HepG2 (cell line): Measurements from ENCODE around the gene NKD1. TPM values are rescaled to one million over a fixed set of nuclear protein-coding genes. Genes with fewer than 3 reads are reported as not detected.
A peak's percentile ranks its signal among the peaks of the same experiment; 100 is the strongest.

ENCODE experiments used
- AHR ChIP-seq: IDR thresholded peaks from 2 replicates; pipeline ENCODE4 v1.6.1; 2018; ENCODE audit warnings: missing genetic modification reagents, missing compliant biosample characterization
- ARNT2 ChIP-seq: sonication (generic); formaldehyde crosslinking; IDR thresholded peaks from 2 replicates; pipeline ENCODE4 v1.8.0; 2022; ENCODE audit warnings: mild to moderate bottlenecking, low read depth, missing genetic modification reagents, moderate library complexity
- ATF4 ChIP-seq, 2 experiments: fragments of 450-650 bp in 1 of 2; sonication (generic) in 1 of 2; formaldehyde crosslinking; IDR thresholded peaks; 2 replicates each; pipeline versions ENCODE4 v1.5.0 to v1.8.0; 2020 to 2022; ENCODE audit warnings: mild to moderate bottlenecking in 1 of 2, missing genetic modification reagents in 1 of 2
- BORCS8-MEF2B ChIP-seq: sonication (generic); formaldehyde crosslinking; IDR thresholded peaks from 2 replicates; pipeline ENCODE4 v1.8.0; 2022; ENCODE audit warnings: mild to moderate bottlenecking, missing genetic modification reagents
- CBX1 ChIP-seq: IDR thresholded peaks from one replicate; pipeline ENCODE4 v1.6.1; 2016; ENCODE audit warnings: antibody characterized with exemption, low read depth
- CC2D1A ChIP-seq: sonication (generic); formaldehyde crosslinking; IDR thresholded peaks from 2 replicates; pipeline ENCODE4 v1.8.1; 2023; ENCODE audit warnings: mild to moderate bottlenecking, missing genetic modification reagents
- CEBPG ChIP-seq: IDR thresholded peaks from 2 replicates; pipeline ENCODE4 v1.6.1; 2016
- LBX2 ChIP-seq: sonication (generic); formaldehyde crosslinking; IDR thresholded peaks from 2 replicates; pipeline ENCODE4 v1.5.0; 2020; ENCODE audit warnings: missing genetic modification reagents, mild to moderate bottlenecking, borderline replicate concordance
- RBM39 ChIP-seq: fragments of 200-400 bp; formaldehyde crosslinking; IDR thresholded peaks from one replicate; pipeline ENCODE4 v1.6.1; 2018; ENCODE audit warnings: antibody characterized with exemption, mild to moderate bottlenecking, low read depth, low read length; ENCODE audit not compliant: poor library complexity, severe bottlenecking
- ZBTB40 ChIP-seq, 2 experiments: fragments of 450-650 bp in 1 of 2; sonication (generic) in 1 of 2; formaldehyde crosslinking in 1 of 2; IDR thresholded peaks; 2 replicates each; pipeline versions ENCODE4 v1.6.1 to v1.8.0; 2016 to 2022; ENCODE audit warnings: antibody characterized with exemption in 1 of 2, mild to moderate bottlenecking in 1 of 2, missing genetic modification reagents in 1 of 2
- ZNF3 ChIP-seq: IDR thresholded peaks from 2 replicates; pipeline ENCODE4 v1.7.0; 2017; ENCODE audit warnings: inconsistent platforms
- ZNF350 ChIP-seq: sonication (generic); formaldehyde crosslinking; IDR thresholded peaks from 2 replicates; pipeline ENCODE4 v1.4.0; 2020; ENCODE audit warnings: mild to moderate bottlenecking, low read depth, missing genetic modification reagents, borderline replicate concordance
- ZNF589 ChIP-seq: sonication (generic); formaldehyde crosslinking; conservative IDR thresholded peaks from 2 replicates; pipeline ENCODE4 v1.8.0; 2022; ENCODE audit warnings: mild to moderate bottlenecking, moderate library complexity, missing genetic modification reagents
- ZNF766 ChIP-seq: sonication (generic); formaldehyde crosslinking; IDR thresholded peaks from 2 replicates; pipeline ENCODE4 v1.5.0; 2020; ENCODE audit warnings: missing genetic modification reagents, borderline replicate concordance
- polyA plus RNA-seq, 8 experiments: library from polyadenylated mRNA; depleted of rRNA in 3 of 8; stranded (reverse) in 7 of 8; unstranded in 1 of 8; fragments of >200 nt; fragmentation: Illumina TruSeq in 4 of 8; extraction: Trizol in 4 of 8; gene quantifications; 2 replicates each; pipeline versions ENCODE4 v1.2.1 to v1.2.3, GENCODE V29; 2011 to 2016; ENCODE audit warnings: low read depth in 4 of 8, missing spikeins in 1 of 8, mixed read lengths in 1 of 8; ENCODE audit not compliant: insufficient read depth in 1 of 8
- total RNA-seq, 5 experiments: library from RNA; depleted of rRNA; stranded (reverse); fragments of >200 nt; fragmentation: Illumina TruSeq; extraction: Trizol; gene quantifications; 2 replicates each; pipeline ENCODE4 v1.2.3, GENCODE V29; 2016; ENCODE audit warnings: low read depth in 1 of 5
- TF ChIP-seq, protein P1 (sequence below): sonication (generic); formaldehyde crosslinking; IDR thresholded peaks from 2 replicates; pipeline ENCODE4 v1.8.1; 2022; ENCODE audit warnings: low read depth, mild to moderate bottlenecking, missing genetic modification reagents

Gene NKD1
- total and polyA plus RNA-seq, 2 of the 13 experiments (the other 11 are each of a cell fraction or from before 2014, with no cell fraction given), result 70.4 to 121 TPM

DNA sequence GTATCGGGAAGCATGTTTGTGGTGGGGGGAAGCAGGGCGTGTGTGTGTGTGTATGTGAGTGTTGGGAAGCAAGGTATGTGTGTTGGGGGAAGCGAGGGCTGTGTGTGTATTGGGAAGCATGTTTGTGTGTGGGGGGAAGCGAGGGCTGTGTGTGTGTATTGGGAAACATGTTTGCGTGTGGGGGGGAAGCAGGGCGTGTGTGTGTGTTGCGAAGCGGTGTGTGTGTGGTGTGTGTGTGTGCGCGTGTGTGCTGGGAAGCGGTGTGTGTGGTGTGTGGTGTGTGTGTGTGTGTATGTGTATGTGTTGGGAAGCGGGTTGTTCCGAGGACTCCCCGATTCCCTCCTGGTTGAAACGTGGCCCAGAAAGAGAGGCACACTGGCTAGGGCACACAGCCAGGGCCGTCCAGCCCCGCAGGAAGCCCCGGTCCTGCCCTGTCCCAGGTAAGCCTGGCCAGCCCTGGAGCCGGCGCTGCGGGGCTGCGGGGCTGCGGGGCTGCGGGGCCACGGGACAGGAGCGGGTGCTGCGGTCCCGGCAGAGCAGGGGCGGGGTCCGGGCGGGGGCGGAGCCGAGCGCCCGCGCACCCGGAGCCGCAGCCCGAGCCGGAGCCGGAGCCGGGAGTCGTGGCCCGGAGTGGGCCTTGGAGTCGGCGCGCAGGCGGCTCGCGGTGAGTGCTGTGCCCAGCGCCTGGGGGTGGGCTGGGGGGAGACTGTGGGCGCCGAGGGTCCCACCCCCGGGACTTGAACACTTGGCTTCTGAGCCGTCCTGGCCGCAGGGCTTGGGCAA is 145.0 kb downstream of the NKD1 start, which contains the start of gene NOD2 (continued):
- 0 out of 2 replicates have a peak, but pooled peaks have one; percentile 1 for TF ChIP-seq ZBTB40 (IDR thresholded peaks at IDR 0.05)
- no peak for TF ChIP-seq ZBTB40 (CRISPR knock-in tag; IDR thresholded peaks at IDR 0.05)
- no peak for TF ChIP-seq ZNF350
- no peak for TF ChIP-seq ATF4 (CRISPR knock-in tag; IDR thresholded peaks at IDR 0.05)
- no peak for TF ChIP-seq ZNF3
- 0 out of 2 replicates have a peak, but pooled peaks have one; percentile 33 for TF ChIP-seq ARNT2
- TF ChIP-seq AHR (CRISPR knock-in tag), result no peak
- no peak for TF ChIP-seq CC2D1A (CRISPR knock-in tag)
- TF ChIP-seq ZNF766, result no peak
- TF ChIP-seq, protein P1, sequence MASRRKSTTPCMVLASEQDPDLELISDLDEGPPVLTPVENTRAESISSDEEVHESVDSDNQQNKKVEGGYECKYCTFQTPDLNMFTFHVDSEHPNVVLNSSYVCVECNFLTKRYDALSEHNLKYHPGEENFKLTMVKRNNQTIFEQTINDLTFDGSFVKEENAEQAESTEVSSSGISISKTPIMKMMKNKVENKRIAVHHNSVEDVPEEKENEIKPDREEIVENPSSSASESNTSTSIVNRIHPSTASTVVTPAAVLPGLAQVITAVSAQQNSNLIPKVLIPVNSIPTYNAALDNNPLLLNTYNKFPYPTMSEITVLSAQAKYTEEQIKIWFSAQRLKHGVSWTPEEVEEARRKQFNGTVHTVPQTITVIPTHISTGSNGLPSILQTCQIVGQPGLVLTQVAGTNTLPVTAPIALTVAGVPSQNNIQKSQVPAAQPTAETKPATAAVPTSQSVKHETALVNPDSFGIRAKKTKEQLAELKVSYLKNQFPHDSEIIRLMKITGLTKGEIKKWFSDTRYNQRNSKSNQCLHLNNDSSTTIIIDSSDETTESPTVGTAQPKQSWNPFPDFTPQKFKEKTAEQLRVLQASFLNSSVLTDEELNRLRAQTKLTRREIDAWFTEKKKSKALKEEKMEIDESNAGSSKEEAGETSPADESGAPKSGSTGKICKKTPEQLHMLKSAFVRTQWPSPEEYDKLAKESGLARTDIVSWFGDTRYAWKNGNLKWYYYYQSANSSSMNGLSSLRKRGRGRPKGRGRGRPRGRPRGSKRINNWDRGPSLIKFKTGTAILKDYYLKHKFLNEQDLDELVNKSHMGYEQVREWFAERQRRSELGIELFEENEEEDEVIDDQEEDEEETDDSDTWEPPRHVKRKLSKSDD (CRISPR knock-in tag), result no peak
- no peak for TF ChIP-seq ZNF589 (CRISPR knock-in tag)
- 0 out of 2 replicates have a peak, but pooled peaks have one; percentile 40 for TF ChIP-seq BORCS8-MEF2B (CRISPR knock-in tag)
- no peak for TF ChIP-seq CBX1
- TF ChIP-seq RBM39, result peak; percentile 42
- no peak for TF ChIP-seq CEBPG (CRISPR knock-in tag)
- 0 out of 2 replicates have a peak, but pooled peaks have one; percentile 46 for TF ChIP-seq LBX2
